GM13977 (cell line): ENCODE measurements around the gene POLR1C.

Experiments used
- DNase-seq: peaks from one replicate; pipeline ENCODE4 v3.0.0; 2012; ENCODE audit warnings: low spot score
- in situ Hi-C: fragments of 300-500 bp; cut with MboI; formaldehyde crosslinking; loops from one replicate; pipeline ENCODE4 v1.12.0; 2022; ENCODE audit warnings: low sequenced_read_pairs, low pct_unique_long_range_greater_than_20kb, mixed read lengths, inconsistent platforms; ENCODE audit not compliant: unreplicated experiment
- TF ChIP-seq, protein P1 (sequence below): IDR thresholded peaks from 2 replicates; pipeline ENCODE4 v1.5.1; 2012; ENCODE audit warnings: mild to moderate bottlenecking, control low read depth; ENCODE audit not compliant: insufficient read depth; ENCODE audit errors: extremely low read depth, missing control alignments

Gene POLR1C

DNA sequence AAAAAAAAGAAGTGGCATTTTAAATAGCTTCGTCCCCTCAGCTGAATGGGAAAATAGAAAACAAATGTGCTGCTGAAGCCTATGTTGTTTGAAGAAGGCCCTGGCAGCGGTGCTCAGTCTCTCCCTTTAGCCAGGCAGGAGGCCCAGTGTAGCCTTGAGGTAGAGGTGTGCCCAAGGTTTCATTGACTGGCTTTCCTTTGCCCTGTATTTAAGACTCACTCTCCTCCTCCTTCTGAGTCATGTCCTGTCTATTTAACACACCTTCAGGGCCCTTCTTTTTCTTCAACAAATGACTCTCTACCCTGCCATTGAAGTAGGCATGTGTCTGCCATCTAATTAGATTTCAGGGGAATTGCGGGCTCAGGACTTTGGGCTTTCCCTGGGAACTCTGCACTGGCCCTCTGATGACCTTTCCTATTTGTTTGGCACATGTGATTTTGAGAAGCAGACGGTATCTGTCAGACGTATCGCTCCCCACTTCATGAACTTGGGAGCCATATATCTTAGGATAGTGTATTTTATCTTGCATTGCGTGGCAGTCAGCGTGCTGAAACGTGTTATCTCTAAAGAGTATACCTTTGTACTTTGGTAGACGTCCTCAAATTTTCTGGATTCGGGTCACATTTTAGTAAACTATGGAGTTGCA lies 35.2 kb upstream of the POLR1C start:
- in situ Hi-C loops, result no loop called here

DNA sequence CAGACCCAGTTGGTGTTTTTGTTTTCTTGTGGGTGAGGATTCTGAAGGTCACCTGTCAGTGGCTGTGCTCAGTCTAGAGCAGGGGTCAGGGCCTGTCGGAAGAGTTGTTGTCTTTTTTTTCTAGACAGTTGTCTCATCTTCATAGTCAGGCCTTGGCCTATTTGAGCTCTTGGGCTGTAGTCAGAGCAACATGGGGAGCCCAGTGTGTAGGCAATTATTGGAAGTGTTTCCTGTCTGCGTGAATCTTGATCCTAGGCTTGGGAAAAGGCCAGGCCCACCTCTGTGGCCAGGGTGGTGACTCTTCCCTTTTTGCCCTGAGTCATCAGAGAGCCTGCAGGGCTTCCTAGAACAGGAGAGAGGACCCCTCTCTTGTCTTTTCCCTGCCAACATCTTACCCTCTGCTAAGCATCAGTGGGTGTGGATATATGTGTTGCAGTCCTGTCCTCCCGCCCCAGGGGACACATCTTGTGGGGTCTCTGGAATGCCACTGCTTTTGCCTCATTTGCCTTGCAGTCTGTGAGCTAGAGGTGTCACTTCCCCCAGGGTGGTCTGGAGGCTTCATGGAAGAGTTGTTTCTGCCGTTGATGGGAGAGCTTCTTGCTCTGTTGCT lies 28.1 kb upstream of the POLR1C start:
- in situ Hi-C loops, result no loop called here
- no peak for DNase-seq
- TF ChIP-seq, protein P1, sequence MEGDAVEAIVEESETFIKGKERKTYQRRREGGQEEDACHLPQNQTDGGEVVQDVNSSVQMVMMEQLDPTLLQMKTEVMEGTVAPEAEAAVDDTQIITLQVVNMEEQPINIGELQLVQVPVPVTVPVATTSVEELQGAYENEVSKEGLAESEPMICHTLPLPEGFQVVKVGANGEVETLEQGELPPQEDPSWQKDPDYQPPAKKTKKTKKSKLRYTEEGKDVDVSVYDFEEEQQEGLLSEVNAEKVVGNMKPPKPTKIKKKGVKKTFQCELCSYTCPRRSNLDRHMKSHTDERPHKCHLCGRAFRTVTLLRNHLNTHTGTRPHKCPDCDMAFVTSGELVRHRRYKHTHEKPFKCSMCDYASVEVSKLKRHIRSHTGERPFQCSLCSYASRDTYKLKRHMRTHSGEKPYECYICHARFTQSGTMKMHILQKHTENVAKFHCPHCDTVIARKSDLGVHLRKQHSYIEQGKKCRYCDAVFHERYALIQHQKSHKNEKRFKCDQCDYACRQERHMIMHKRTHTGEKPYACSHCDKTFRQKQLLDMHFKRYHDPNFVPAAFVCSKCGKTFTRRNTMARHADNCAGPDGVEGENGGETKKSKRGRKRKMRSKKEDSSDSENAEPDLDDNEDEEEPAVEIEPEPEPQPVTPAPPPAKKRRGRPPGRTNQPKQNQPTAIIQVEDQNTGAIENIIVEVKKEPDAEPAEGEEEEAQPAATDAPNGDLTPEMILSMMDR, result no peak

More for the DNA sequence above, 35.2 kb upstream of the POLR1C start:
- no peak for DNase-seq
- TF ChIP-seq, protein P1, result no peak

DNA sequence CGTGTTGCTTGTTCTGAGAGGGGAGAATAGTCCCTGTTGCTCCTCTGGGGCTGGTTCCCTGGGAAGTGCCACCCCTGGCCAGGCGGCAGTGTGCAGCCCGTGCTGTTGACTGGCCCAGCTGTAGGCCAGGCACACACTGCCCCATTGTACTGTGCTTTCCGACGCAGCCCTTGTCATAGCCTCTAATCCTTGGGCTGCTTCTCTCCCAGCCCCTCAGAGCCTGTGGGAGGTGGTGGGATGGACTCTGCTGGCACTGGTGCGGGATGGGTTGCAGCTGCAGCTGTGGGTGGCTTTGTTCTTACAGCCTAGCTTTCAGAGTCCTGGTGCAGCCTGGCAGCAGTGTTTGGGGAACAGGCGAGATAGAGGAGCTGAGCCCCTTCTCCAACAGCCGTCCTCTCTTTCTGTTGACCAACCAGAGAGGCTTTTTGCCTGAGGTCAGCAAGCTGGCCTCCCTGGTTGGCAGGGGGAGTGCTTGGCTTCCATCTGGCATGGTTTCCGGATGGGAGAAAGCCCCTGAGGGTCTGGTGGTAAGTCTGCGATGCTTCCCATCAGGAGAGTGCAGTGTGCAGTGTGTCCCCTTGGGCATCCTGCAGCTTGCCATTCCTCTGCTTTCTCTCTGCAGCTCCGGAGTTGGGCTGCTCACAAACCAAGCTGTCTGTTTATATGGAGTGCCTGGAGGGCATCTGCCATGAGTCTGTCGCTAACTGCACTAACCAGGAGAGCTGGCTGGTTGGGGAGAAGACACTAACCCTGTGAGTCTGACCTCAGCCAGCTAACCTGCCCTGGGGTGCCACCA lies 27.4 kb upstream of the POLR1C start:
- in situ Hi-C loops, result no loop called here
- TF ChIP-seq, protein P1, result no peak
- no peak for DNase-seq

DNA sequence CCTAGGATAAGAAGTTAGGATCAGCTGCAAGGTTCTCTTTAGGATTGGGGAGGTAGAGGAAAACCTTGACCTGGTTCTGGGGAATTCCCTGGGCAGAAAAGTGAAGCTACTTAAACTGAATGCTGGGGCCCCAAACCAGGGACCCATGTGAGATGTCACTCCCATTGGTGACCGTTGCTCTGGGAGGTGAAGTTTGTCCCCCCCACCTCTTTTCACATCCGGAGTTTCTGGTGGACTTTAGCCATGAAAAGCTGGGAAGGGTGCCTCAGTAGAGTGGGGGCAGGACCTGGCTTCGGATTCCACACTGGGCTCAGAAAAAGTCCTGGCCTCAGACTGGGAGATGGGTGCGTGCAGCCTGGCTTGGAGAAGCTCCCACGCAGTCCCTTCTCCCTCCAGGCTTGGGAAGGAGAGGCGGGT lies 26.4 kb upstream of the POLR1C start:
- DNase-seq, result no peak
- in situ Hi-C loops, result no loop called here
- TF ChIP-seq, protein P1, result no peak

DNA sequence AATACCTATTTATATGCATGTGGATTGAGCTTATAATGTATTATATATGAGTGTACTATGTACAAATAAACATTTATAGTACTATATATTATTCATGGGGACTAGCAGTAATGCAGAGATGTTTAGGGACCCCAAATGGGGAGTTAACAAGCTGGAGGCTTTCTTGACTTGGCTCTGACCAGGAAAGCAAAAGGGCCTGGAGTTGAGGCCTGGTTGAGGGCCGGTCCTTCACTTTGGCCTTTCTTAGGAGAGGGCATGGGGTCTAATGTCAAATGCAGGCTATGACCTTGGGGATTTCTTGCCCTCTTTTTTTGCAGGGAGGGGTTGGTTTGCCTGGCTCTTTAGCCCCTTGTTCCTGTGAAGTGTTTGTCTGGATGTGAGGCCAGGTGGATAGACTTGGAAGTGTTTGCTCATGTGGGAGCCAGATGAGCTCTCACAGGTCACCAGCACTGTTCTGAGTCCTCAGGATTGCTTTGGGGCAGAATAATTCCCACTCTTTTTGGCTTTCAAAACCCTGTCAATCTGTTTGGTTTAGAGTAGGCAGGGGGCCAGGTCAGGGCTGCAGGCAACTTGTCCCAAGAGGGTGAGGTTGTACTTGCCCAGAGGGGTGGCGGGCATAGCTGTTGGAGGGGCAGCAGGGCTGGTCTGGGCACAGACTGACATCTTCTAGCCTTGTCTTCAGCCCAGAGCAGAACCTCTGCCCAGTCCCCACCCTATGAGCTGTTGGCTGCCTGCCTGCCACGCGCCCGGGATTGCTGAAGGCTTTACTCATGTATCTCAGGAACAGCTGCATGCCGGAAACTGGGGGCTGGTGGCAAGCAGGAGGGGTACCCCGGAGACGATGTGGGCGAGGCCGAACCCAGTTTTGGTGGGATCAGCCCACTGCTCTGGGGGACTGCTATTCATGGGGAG lies 24.9 kb upstream of the POLR1C start:
- in situ Hi-C loops, result no loop called here

More for the DNA sequence above, 24.9 kb upstream of the POLR1C start:
- DNase-seq, result no peak
- TF ChIP-seq, protein P1, result no peak
